ENCODE data around the gene CAMK2A. TPM values are rescaled to one million over a fixed set of nuclear protein-coding genes. Genes with fewer than 3 reads are reported as not detected.

Gene CAMK2A
- total RNA-seq, 4 donors from 2014 or later: 1.2 TPM; not detected in 3

DNA sequence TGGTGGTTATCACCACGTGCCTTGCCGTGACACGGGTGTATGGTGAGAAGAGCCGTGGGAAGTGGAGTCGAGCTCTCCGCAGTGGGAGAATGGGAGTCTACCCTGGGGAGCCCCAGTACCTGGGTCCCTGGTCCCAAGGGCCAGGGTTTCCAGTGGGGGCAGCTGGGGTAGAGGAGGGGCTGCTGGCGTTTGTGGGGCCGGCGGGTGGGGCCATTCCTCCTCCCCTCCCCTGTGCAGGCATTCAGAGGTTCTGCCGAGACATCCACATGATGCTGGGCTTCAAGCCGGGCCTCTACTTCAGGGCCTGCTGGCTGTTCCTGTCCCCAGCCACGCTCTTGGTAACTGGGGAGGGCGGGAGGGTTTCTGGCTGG lies 85.0 kb downstream of the CAMK2A start:
- Histone ChIP-seq H3K36me3 (peaks cover 0 to 6% (median 0%) of the 10 kb centered on the region in 3 donors), H3K27me3 (no peaks in the 10 kb centered on the region), H3K27ac (no peak overlapping the region), H3K9me3 (no peaks in the 10 kb centered on the region), H3K4me3 (no peak overlapping the region), H3K4me1 (peaks cover 0 to 14% (median 5%) of the 10 kb centered on the region in 4 donors)
- no peak for DNase-seq
- TF ChIP-seq, protein P1, sequence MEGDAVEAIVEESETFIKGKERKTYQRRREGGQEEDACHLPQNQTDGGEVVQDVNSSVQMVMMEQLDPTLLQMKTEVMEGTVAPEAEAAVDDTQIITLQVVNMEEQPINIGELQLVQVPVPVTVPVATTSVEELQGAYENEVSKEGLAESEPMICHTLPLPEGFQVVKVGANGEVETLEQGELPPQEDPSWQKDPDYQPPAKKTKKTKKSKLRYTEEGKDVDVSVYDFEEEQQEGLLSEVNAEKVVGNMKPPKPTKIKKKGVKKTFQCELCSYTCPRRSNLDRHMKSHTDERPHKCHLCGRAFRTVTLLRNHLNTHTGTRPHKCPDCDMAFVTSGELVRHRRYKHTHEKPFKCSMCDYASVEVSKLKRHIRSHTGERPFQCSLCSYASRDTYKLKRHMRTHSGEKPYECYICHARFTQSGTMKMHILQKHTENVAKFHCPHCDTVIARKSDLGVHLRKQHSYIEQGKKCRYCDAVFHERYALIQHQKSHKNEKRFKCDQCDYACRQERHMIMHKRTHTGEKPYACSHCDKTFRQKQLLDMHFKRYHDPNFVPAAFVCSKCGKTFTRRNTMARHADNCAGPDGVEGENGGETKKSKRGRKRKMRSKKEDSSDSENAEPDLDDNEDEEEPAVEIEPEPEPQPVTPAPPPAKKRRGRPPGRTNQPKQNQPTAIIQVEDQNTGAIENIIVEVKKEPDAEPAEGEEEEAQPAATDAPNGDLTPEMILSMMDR (IDR thresholded peaks at IDR 0.05): no peak
- TF ChIP-seq POLR2A (IDR thresholded peaks at IDR 0.05): no peak

DNA sequence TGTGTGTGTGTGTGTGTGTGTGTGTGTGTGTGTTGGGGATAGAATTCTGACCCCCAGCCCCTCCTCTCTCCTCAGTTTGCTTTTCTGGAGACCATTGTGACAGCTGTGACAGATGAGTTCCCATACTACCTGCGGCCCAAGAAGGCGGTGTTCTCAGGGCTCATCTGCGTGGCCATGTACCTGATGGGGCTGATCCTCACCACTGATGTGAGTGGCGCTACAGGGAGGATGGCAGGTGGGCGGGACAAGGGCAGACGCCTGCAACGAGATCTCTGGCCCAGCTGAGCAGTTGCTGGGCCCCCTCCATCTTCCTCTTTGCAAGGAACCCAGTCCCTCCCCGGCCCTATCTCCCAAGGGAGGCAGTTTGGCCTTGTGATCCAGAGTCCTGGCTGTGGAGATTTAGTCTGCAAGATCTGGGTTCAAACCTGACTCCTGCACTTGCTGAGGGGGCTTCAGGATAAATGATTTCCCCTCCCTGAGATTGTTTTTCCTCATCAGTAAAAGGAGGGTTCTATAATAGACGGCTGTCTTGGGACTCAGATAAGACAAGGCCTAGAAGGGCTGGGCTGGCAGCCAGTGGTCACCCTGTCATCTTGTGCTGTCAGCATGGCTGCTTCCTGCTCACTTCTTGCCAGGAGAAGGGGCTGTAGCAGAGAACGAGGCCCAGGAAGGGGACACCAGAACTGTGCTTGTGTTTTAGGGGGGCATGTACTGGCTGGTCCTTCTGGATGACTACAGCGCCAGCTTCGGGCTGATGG lies 85.6 kb downstream of the CAMK2A start:
- no peak for DNase-seq
- Histone ChIP-seq H3K4me3 (no peak overlapping the region), H3K27me3 (no peaks in the 10 kb centered on the region), H3K4me1 (peaks cover 0 to 9% (median 2%) of the 10 kb centered on the region in 4 donors), H3K9me3 (no peaks in the 10 kb centered on the region), H3K27ac (no peak overlapping the region), H3K36me3 (peaks cover 0 to 6% (median 0%) of the 10 kb centered on the region in 3 donors)
- TF ChIP-seq, protein P1 (IDR thresholded peaks at IDR 0.05): no peak
- TF ChIP-seq POLR2A (IDR thresholded peaks at IDR 0.05): no peak

DNA sequence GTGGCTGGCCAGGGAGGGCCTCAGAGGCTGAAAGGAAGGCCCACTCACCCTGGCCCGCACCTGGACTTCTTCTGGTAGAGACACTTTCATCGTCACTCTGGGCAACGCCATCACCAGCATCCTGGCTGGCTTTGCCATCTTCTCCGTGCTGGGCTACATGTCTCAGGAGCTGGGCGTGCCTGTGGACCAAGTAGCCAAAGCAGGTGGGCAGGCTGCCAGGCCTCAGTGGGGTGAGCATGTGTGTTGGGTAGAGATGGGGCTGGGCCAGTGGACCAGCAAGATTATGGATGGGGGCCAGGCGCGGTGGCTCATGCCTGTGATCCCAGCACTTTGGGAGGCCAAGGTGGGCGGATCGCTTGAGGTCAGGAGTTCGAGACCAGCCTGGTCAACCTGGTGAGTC lies 87.1 kb downstream of the CAMK2A start:
- H3K4me3 ChIP-seq: no peak overlapping the region
- H3K36me3 ChIP-seq: peaks cover 0 to 6% (median 0%) of the 10 kb centered on the region in 3 donors
- TF ChIP-seq, protein P1 (IDR thresholded peaks at IDR 0.05): no peak
- TF ChIP-seq POLR2A (IDR thresholded peaks at IDR 0.05): no peak
- no peak for DNase-seq
- H3K4me1 ChIP-seq: no peaks in the 10 kb centered on the region
- no peaks in the 10 kb centered on the region for H3K9me3 ChIP-seq
- H3K27me3 ChIP-seq: no peaks in the 10 kb centered on the region
- no peak overlapping the region for H3K27ac ChIP-seq

DNA sequence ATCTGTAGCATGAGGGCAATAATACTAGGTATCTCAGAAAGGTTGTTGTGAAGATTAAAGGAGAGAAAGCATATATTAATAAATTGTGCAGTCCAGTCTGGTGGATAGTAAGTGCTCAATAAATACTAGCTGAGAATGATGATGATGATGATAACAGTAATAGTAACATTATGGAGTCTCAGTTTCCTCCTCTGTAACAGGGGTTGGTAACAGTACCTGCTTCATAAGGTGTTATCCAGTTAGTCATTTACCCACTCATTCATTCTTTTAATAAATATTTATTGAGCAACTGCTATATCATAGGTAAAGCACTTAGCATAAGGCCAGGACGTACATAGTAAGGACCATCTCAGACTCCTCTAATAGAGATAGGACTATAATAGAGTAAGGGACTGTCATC lies 92.1 kb downstream of the CAMK2A start:
- no peak for DNase-seq
- Histone ChIP-seq H3K4me1 (no peaks in the 10 kb centered on the region), H3K36me3 (peaks cover 0 to 9% (median 0%) of the 10 kb centered on the region in 3 donors), H3K9me3 (no peaks in the 10 kb centered on the region), H3K27ac (no peak overlapping the region), H3K4me3 (no peak overlapping the region), H3K27me3 (no peaks in the 10 kb centered on the region)
- TF ChIP-seq, protein P1 (IDR thresholded peaks at IDR 0.05): no peak
- no peak for TF ChIP-seq POLR2A (IDR thresholded peaks at IDR 0.05)

DNA sequence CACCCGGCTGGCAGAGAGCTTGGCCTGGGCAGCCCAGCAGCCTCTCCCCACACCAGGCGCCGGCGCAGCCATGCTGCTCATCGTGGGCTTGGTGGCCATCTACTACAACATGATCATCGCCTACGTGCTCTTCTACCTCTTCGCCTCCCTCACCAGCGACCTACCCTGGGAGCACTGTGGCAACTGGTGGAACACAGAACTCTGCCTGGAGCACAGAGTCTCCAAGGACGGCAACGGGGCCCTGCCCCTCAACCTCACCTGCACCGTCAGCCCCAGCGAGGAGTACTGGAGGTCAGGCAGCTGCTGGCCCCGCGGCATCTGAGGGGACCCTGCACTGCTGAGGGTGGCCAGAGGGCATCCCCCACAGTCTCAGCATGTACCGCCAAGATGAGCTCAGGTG lies 92.6 kb downstream of the CAMK2A start:
- TF ChIP-seq POLR2A (IDR thresholded peaks at IDR 0.05): no peak
- TF ChIP-seq, protein P1 (IDR thresholded peaks at IDR 0.05): no peak
- Histone ChIP-seq H3K4me3 (no peak overlapping the region), H3K36me3 (peaks cover 0 to 5% (median 0%) of the 10 kb centered on the region in 3 donors), H3K9me3 (no peaks in the 10 kb centered on the region), H3K4me1 (no peaks in the 10 kb centered on the region), H3K27me3 (no peaks in the 10 kb centered on the region), H3K27ac (no peak overlapping the region)
- no peak for DNase-seq

All from Peyer's patch (tissue), 4 donors.